Progenitor cell of endocrine pancreas (in vitro differentiated cells): ENCODE data around the gene TLR9. TPM values are rescaled to one million over a fixed set of nuclear protein-coding genes. Genes with fewer than 3 reads are reported as not detected.

Source experiments
- DNase-seq: peaks from one replicate; pipeline ENCODE4 v3.0.0; 2021; ENCODE audit warnings: low spot score; ENCODE audit not compliant: unreplicated experiment
- H3K27ac Mint-ChIP-seq: 2 replicates; pipeline ENCODE4 v1.8.0; 2021; ENCODE audit warnings: mild to moderate bottlenecking, moderate library complexity, mixed read lengths
- H3K27me3 Mint-ChIP-seq: 2 replicates; pipeline ENCODE4 v1.8.0; 2021; ENCODE audit warnings: mixed read lengths
- H3K36me3 Mint-ChIP-seq: 2 replicates; pipeline ENCODE4 v1.8.0; 2022; ENCODE audit warnings: mixed read lengths; ENCODE audit not compliant: insufficient read depth
- H3K4me1 Mint-ChIP-seq: 2 replicates; pipeline ENCODE4 v1.8.0; 2021; ENCODE audit warnings: low read depth, mixed read lengths
- H3K4me3 Mint-ChIP-seq: 2 replicates; pipeline ENCODE4 v1.8.0; 2021; ENCODE audit warnings: low read depth, mild to moderate bottlenecking, moderate library complexity, mixed read lengths
- H3K9me3 Mint-ChIP-seq: 2 replicates; pipeline ENCODE4 v1.8.0; 2021; ENCODE audit warnings: low read depth, mixed read lengths
- microRNA-seq: library from miRNA; unstranded; fragments of <30 nt; microRNA quantifications from one replicate; pipeline ENCODE4 v1.1.0, GENCODE V29; 2020; ENCODE audit warnings: borderline number of aligned reads; ENCODE audit not compliant: unreplicated experiment
- total RNA-seq: library from RNA; stranded (reverse); gene quantifications from 2 replicates; pipeline ENCODE4 v1.2.1, GENCODE V29; 2021
- TF ChIP-seq, protein P1 (sequence below): fragments of 200-600 bp; sonication (generic); IDR thresholded peaks from one replicate; pipeline ENCODE4 v1.5.0; 2021; ENCODE audit warnings: antibody characterized with exemption, mild to moderate bottlenecking; ENCODE audit not compliant: unreplicated experiment

Gene TLR9
- total RNA-seq, 1 donor from 2014 or later, result not detected

DNA sequence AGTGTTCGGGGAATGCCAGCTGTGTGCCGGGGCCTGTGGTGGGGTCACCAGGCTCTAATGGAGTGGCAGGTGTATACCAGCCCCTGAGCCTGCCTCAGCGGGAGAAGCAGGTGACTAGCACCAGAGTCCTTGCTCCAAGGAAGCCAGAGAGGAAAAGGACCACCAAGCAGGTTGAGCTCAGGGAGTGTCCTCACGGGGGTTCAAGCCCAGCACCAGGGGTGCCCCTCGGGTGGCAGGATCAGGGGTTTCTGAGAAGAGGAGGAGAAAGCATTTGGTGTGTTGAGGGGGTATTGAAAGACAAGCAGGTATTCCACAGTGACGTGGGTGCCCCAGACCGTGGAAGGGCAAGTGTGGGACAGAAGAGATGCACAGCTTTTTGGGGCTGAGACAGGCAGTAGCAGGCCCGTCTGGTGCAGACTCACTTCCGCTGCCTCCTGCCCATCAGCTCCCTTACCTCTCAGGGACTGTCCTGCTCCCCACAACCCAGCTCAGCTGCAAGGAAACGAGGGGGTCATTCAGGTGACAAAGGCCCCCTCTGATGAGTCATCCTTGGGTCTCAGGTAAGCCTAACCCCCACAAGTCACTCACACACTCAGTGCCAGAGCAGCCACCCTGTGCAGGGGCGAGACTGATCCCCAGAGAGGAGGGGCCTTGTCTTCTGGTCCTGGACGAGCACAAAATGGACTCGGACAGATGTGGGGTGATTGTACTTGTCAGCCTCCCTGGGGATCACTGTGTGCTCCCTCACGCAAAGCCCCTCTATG, 49.8 kb downstream of the TLR9 start:
- H3K27ac Mint-ChIP-seq, result no peak overlapping the region
- no peaks in the 10 kb centered on the region for H3K9me3 Mint-ChIP-seq
- H3K36me3 Mint-ChIP-seq, result no peaks in the 10 kb centered on the region
- H3K4me3 Mint-ChIP-seq, result no peak overlapping the region
- no peaks in the 10 kb centered on the region for H3K27me3 Mint-ChIP-seq
- H3K4me1 Mint-ChIP-seq, result peaks cover 13% of the 10 kb centered on the region
- DNase-seq, result no peak
- TF ChIP-seq, protein P1, sequence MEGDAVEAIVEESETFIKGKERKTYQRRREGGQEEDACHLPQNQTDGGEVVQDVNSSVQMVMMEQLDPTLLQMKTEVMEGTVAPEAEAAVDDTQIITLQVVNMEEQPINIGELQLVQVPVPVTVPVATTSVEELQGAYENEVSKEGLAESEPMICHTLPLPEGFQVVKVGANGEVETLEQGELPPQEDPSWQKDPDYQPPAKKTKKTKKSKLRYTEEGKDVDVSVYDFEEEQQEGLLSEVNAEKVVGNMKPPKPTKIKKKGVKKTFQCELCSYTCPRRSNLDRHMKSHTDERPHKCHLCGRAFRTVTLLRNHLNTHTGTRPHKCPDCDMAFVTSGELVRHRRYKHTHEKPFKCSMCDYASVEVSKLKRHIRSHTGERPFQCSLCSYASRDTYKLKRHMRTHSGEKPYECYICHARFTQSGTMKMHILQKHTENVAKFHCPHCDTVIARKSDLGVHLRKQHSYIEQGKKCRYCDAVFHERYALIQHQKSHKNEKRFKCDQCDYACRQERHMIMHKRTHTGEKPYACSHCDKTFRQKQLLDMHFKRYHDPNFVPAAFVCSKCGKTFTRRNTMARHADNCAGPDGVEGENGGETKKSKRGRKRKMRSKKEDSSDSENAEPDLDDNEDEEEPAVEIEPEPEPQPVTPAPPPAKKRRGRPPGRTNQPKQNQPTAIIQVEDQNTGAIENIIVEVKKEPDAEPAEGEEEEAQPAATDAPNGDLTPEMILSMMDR, result no peak

DNA sequence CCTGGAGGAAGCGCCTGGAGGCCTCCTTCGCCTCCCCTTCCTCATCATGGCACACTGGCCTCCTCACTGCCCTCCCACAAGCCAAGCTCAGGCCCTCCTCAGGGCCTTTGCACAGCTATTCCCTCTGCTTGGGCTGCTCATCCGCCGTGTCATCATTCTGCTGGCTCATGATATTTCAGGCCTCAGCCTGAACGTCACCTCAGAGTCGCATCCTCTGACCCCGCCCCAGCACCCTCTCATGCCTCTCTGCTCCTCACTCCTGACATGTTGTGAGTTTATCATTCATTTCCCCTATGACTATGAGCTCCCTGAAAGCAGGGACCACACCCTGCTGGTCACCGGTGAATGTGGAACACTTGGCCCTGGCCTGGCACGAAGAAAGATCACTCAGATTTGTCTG, 50.5 kb downstream of the TLR9 start:
- H3K27me3 Mint-ChIP-seq, result no peaks in the 10 kb centered on the region
- H3K36me3 Mint-ChIP-seq, result no peaks in the 10 kb centered on the region
- H3K4me1 Mint-ChIP-seq, result peaks cover 13% of the 10 kb centered on the region
- no peak for DNase-seq
- peak overlapping the region; percentile 15 for H3K27ac Mint-ChIP-seq
- no peak overlapping the region for H3K4me3 Mint-ChIP-seq
- H3K9me3 Mint-ChIP-seq, result no peaks in the 10 kb centered on the region
- TF ChIP-seq, protein P1, result no peak

DNA sequence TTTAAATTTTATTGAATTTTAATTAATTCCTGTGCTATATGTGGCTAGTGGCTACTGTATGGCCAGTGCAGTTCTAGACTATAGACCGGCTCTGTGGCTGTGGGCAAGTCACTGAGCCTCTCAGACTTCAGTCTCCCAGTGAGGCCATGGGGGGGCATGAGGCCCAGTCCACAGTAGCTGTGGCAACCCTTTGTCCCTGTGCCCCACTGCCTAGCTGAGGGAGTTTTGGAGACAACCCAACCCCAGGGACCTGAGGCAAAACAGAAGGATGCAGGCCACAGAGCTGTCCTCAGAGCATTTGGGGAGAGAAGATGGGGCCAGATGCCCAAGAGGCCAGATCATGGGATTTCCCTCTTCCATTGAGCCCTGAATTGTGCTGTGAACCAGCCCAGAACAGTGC, 52.3 kb downstream of the TLR9 start:
- Mint-ChIP-seq H3K27ac (no peak overlapping the region), H3K4me1 (peaks cover 13% of the 10 kb centered on the region), H3K4me3 (no peak overlapping the region), H3K27me3 (no peaks in the 10 kb centered on the region), H3K36me3 (no peaks in the 10 kb centered on the region), H3K9me3 (no peaks in the 10 kb centered on the region)
- DNase-seq, result no peak
- TF ChIP-seq, protein P1, result no peak

DNA sequence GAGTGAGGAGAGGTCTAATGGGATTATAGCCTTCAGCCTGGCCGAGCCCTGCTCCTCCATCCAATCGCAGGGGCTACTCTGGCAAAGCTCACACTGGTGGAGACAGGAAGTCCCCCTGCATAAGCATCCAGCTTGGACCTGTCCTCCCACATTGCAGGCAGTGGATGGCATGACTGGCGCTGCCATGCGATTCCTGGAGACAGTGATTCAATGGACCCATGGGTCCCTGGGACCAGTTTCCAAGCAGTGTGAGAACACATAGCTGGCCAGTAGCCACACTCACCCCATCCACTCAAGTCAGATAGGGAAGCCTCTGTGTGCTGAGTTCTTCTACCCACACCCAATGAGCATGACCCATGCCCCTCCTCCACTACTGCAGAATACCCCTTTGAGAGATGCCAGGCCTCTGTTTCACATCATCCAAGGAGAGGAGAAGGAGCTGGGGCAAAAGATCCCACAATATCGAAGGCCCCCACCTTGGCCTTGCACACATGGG, 53.1 kb downstream of the TLR9 start:
- no peaks in the 10 kb centered on the region for H3K36me3 Mint-ChIP-seq
- no peaks in the 10 kb centered on the region for H3K9me3 Mint-ChIP-seq
- H3K27me3 Mint-ChIP-seq, result no peaks in the 10 kb centered on the region
- TF ChIP-seq, protein P1, result no peak
- H3K4me1 Mint-ChIP-seq, result peaks cover 9% of the 10 kb centered on the region
- no peak overlapping the region for H3K27ac Mint-ChIP-seq
- no peak overlapping the region for H3K4me3 Mint-ChIP-seq
- no peak for DNase-seq

DNA sequence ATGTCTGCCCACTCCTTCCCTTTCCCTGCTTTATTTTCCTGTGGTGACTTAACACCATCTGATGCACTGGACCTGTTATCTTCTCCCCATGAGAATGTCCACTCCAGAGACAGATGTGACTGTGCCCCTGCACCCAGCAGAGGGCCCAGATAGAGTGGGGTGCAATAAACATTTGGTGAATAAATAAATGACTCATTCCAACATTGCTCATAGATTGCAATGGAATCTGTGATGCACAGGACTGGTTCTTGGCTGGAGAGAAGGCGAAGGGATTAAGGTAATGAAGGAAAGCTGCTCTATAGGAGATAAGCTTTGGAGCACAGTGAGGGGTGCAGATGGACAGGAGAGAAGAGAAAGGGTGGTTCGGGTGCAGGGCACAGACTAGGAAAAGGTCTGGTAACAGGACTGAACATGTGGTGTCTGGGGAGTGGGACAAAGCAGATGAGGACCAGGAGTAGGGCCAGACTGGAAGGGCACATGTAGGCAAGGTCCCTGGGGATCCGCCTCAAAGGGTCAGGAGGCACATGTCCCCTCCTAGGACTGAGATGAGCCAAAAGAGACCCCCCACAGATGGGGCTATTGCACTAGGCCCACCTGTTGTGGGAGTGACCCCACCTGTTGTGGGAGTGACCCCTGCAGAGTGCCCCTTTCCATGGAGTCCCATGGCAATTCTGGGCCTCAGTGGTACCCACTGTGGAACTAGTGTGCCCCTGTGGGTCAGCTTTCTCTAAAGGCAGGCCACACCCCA, 53.8 kb downstream of the TLR9 start:
- H3K4me1 Mint-ChIP-seq, result peaks cover 3% of the 10 kb centered on the region
- no peak for DNase-seq
- H3K9me3 Mint-ChIP-seq, result no peaks in the 10 kb centered on the region
- no peak overlapping the region for H3K27ac Mint-ChIP-seq
- H3K4me3 Mint-ChIP-seq, result no peak overlapping the region
- no peaks in the 10 kb centered on the region for H3K27me3 Mint-ChIP-seq
- H3K36me3 Mint-ChIP-seq, result no peaks in the 10 kb centered on the region
- TF ChIP-seq, protein P1, result no peak

Small RNA genes within 50 kb of the gene (microRNA-seq; reads per million reads assigned to microRNA genes)
- gene MIRLET7G, result 572 reads per million, percentile 74 among the genes with 10 or more reads in this experiment

Other genes starting within 250 kb of the TLR9 start
- 38.0 and 43.0 TPM in 2 replicates for gene ACY1, start 242.1 kb downstream of the TLR9 start, total RNA-seq
- gene RPL29, start 229.8 kb downstream of the TLR9 start, total RNA-seq, result 1,205 and 1,236 TPM in 2 replicates
- 10.1 and 10.3 TPM in 2 replicates for gene DUSP7, start 169.1 kb downstream of the TLR9 start, total RNA-seq
- gene POC1A, start 71.2 kb downstream of the TLR9 start, total RNA-seq, result 14.4 and 14.5 TPM in 2 replicates
- 29.5 and 32.2 TPM in 2 replicates for gene ALAS1, start 27.5 kb downstream of the TLR9 start, total RNA-seq
- 27.6 and 31.5 TPM in 2 replicates for gene TWF2, start 13.5 kb upstream of the TLR9 start, total RNA-seq
- 6.1 and 6.7 TPM in 2 replicates for gene PPM1M, start 20.1 kb upstream of the TLR9 start, total RNA-seq
- 89.3 and 93.1 TPM in 2 replicates for gene WDR82, start 53.0 kb upstream of the TLR9 start, total RNA-seq
- gene GLYCTK, start 62.2 kb upstream of the TLR9 start, total RNA-seq, result 52.5 and 53.6 TPM in 2 replicates
- gene DNAH1, start 90.7 kb upstream of the TLR9 start, total RNA-seq, result 11.6 and 14.0 TPM in 2 replicates
- 89.8 and 107 TPM in 2 replicates for gene BAP1, start 184.4 kb upstream of the TLR9 start, total RNA-seq
- gene PHF7, start 185.0 kb upstream of the TLR9 start, total RNA-seq, result 4.6 and 5.5 TPM in 2 replicates
- gene SEMA3G, start 219.5 kb upstream of the TLR9 start, total RNA-seq, result 0.79 and 1.1 TPM in 2 replicates
- gene TNNC1, start 228.4 kb upstream of the TLR9 start, total RNA-seq, result 3.3 and 3.6 TPM in 2 replicates
- 199 and 214 TPM in 2 replicates for gene NISCH, start 230.0 kb upstream of the TLR9 start, total RNA-seq